Measurements from ENCODE around the gene C1orf35.

DNA sequence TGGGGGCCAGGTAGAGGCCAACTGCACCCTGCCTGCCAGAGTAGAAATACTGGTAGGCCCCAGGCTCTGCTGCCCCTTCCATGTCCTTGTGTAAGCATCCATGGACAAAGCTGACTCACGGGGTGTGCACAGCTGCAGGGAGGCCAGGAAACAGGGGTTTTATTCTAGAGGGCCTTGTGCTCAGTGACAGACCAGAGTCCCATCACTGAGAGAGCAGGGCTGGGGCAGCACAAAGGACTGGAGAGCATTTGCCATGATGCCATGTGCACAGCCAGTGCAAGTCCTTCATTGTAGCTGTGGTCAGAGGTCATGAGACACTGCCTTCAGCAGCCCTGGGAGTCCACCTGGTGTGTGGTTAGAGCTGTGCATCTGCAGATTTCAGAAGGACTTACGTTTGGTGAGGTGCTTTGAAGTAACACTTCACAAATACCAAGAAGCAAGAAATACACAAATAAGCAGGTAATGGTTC lies 12.5 kb downstream of the C1orf35 start:
- TF ChIP-seq NELFE (IDR thresholded peaks at IDR 0.05; ENCODE audit: insufficient read depth, insufficient read length) (no peak), TAF1 (IDR thresholded peaks at IDR 0.05; ENCODE audit: control insufficient read depth, extremely low read depth, insufficient read depth, low read length, severe bottlenecking) (no peak), CTCF (IDR thresholded peaks at IDR 0.05 in 2 of 3, conservative IDR thresholded peaks at IDR 0.05 in 1 of 3; ENCODE audit: insufficient read depth in 2 of 3, low read depth in 1 of 3, low read length in 3 of 3) (no peak), CTBP1 (IDR thresholded peaks at IDR 0.05; ENCODE audit: borderline replicate concordance) (no peak), CHD2 (IDR thresholded peaks at IDR 0.05; ENCODE audit: low read depth, low read length) (no peak), ZNF589 (CRISPR knock-in tag; IDR thresholded peaks at IDR 0.05; ENCODE audit: low read depth) (no peak), BHLHE40 (IDR thresholded peaks at IDR 0.05; ENCODE audit: low read length) (no peak), HCFC1 (IDR thresholded peaks at IDR 0.05; ENCODE audit: low read depth, low read length) (no peak), GTF2F1 (IDR thresholded peaks at IDR 0.05; ENCODE audit: low read depth, low read length) (no peak)
- TF ChIP-seq, protein P1, sequence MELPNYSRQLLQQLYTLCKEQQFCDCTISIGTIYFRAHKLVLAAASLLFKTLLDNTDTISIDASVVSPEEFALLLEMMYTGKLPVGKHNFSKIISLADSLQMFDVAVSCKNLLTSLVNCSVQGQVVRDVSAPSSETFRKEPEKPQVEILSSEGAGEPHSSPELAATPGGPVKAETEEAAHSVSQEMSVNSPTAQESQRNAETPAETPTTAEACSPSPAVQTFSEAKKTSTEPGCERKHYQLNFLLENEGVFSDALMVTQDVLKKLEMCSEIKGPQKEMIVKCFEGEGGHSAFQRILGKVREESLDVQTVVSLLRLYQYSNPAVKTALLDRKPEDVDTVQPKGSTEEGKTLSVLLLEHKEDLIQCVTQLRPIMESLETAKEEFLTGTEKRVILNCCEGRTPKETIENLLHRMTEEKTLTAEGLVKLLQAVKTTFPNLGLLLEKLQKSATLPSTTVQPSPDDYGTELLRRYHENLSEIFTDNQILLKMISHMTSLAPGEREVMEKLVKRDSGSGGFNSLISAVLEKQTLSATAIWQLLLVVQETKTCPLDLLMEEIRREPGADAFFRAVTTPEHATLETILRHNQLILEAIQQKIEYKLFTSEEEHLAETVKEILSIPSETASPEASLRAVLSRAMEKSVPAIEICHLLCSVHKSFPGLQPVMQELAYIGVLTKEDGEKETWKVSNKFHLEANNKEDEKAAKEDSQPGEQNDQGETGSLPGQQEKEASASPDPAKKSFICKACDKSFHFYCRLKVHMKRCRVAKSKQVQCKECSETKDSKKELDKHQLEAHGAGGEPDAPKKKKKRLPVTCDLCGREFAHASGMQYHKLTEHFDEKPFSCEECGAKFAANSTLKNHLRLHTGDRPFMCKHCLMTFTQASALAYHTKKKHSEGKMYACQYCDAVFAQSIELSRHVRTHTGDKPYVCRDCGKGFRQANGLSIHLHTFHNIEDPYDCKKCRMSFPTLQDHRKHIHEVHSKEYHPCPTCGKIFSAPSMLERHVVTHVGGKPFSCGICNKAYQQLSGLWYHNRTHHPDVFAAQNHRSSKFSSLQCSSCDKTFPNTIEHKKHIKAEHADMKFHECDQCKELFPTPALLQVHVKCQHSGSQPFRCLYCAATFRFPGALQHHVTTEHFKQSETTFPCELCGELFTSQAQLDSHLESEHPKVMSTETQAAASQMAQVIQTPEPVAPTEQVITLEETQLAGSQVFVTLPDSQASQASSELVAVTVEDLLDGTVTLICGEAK (IDR thresholded peaks at IDR 0.05), result no peak
- TF ChIP-seq, protein P1 (CRISPR knock-in tag; IDR thresholded peaks at IDR 0.05), result no peak
